GM23338 (cell line): ENCODE measurements around the gene CD63. TPM values are rescaled to one million over a fixed set of nuclear protein-coding genes. Genes with fewer than 3 reads are reported as not detected.

Experiments
- ATAC-seq: fragments of 200-7000 bp; cut with Tn5 transposase; 3 replicates; pipeline ENCODE4 v1.9.1; 2020
- DNase-seq: peaks from one replicate; pipeline ENCODE4 v3.0.0-alpha.2; 2015; ENCODE audit warnings: low spot score
- H2AFZ ChIP-seq: fragments of 200-600 bp; sonication (generic); 2 replicates; pipeline ENCODE4 v1.8.0; 2016; ENCODE audit warnings: antibody characterized with exemption, mild to moderate bottlenecking, moderate library complexity
- H3F3A ChIP-seq: fragments of 200-600 bp; sonication (generic); replicated peaks from 2 replicates; pipeline ENCODE4 v1.8.0; 2017; ENCODE audit warnings: antibody characterized with exemption, mixed run types, low read depth
- H3K27ac ChIP-seq: fragments of 200-600 bp; sonication (generic); 2 replicates; pipeline ENCODE4 v1.6.1; 2016; ENCODE audit warnings: low read depth
- H3K27me3 ChIP-seq: fragments of 200-600 bp; sonication (generic); 2 replicates; pipeline ENCODE4 v1.8.0; 2016; ENCODE audit warnings: mild to moderate bottlenecking, mixed run types, moderate library complexity; ENCODE audit not compliant: insufficient read depth
- H3K36me3 ChIP-seq: fragments of 200-600 bp; sonication (generic); 2 replicates; pipeline ENCODE4 v1.8.0; 2016; ENCODE audit warnings: mild to moderate bottlenecking; ENCODE audit not compliant: insufficient read depth
- H3K4me1 ChIP-seq: fragments of 200-600 bp; sonication (generic); 2 replicates; pipeline ENCODE4 v1.8.0; 2016; ENCODE audit warnings: mild to moderate bottlenecking, moderate library complexity; ENCODE audit not compliant: insufficient read depth
- H3K4me2 ChIP-seq: fragments of 200-600 bp; sonication (generic); 2 replicates; pipeline ENCODE4 v1.7.1; 2017; ENCODE audit warnings: mixed run types
- H3K4me3 ChIP-seq: fragments of 200-600 bp; sonication (generic); 2 replicates; pipeline ENCODE4 v1.6.1; 2016; ENCODE audit warnings: mixed run types
- H3K79me2 ChIP-seq: fragments of 200-600 bp; sonication (generic); replicated peaks from 2 replicates; pipeline ENCODE4 v1.8.0; 2017; ENCODE audit warnings: mild to moderate bottlenecking; ENCODE audit not compliant: insufficient read depth
- H3K9me2 ChIP-seq: fragments of 200-600 bp; sonication (generic); 2 replicates; pipeline ENCODE4 v1.8.0; 2017; ENCODE audit not compliant: insufficient read depth
- H4K20me1 ChIP-seq: fragments of 200-600 bp; sonication (generic); replicated peaks from 2 replicates; pipeline ENCODE4 v1.8.0; 2017; ENCODE audit warnings: mild to moderate bottlenecking; ENCODE audit not compliant: insufficient read depth
- H3K27ac Mint-ChIP-seq: 2 replicates; pipeline ENCODE4 v1.8.0; 2020; ENCODE audit warnings: inconsistent platforms, mild to moderate bottlenecking, moderate library complexity, mixed read lengths
- H3K27me3 Mint-ChIP-seq: 3 replicates; pipeline ENCODE4 v1.8.0; 2022; ENCODE audit warnings: low read depth, mild to moderate bottlenecking, moderate library complexity, mixed read lengths, inconsistent platforms; ENCODE audit not compliant: insufficient read depth, poor library complexity
- H3K36me3 Mint-ChIP-seq: 3 replicates; pipeline ENCODE4 v1.8.0; 2021; ENCODE audit warnings: low read depth, mild to moderate bottlenecking, inconsistent platforms, moderate library complexity, mixed read lengths
- H3K4me1 Mint-ChIP-seq: 3 replicates; pipeline ENCODE4 v1.8.0; 2020; ENCODE audit warnings: mild to moderate bottlenecking, inconsistent platforms, mixed read lengths
- H3K4me3 Mint-ChIP-seq: 3 replicates; pipeline ENCODE4 v1.8.0; 2021; ENCODE audit warnings: moderate library complexity, mild to moderate bottlenecking, inconsistent platforms, mixed read lengths
- H3K9me3 Mint-ChIP-seq: 3 replicates; pipeline ENCODE4 v1.8.0; 2020; ENCODE audit warnings: moderate library complexity, mild to moderate bottlenecking, inconsistent platforms, mixed read lengths
- CREB1 ChIP-seq: fragments of 250-450 bp; sonication (Bioruptor Pico); IDR thresholded peaks from 2 replicates; pipeline ENCODE4 v1.5.0; 2020; ENCODE audit warnings: low read depth, mild to moderate bottlenecking, moderate library complexity
- EZH2 ChIP-seq: fragments of 200-600 bp; sonication (generic); IDR thresholded peaks from one replicate; pipeline ENCODE4 v1.8.0; 2017; ENCODE audit warnings: antibody characterized with exemption, mild to moderate bottlenecking, low read depth; ENCODE audit not compliant: unreplicated experiment
- EZH2phosphoT487 ChIP-seq: fragments of 200-600 bp; sonication (generic); IDR thresholded peaks from one replicate; pipeline ENCODE4 v1.8.1; 2018; ENCODE audit warnings: antibody characterized with exemption; ENCODE audit not compliant: unreplicated experiment
- JUNB ChIP-seq: IDR thresholded peaks from one replicate; pipeline ENCODE4 v1.6.1; 2016; ENCODE audit warnings: antibody characterized with exemption; ENCODE audit not compliant: unreplicated experiment
- NANOG ChIP-seq: IDR thresholded peaks from 2 replicates; pipeline ENCODE4 v1.6.1; 2016; ENCODE audit warnings: antibody characterized with exemption, borderline replicate concordance
- POLR2AphosphoS5 ChIP-seq: IDR thresholded peaks from 2 replicates; pipeline ENCODE4 v1.6.1; 2016; ENCODE audit warnings: antibody characterized with exemption, low read depth
- STAT1 ChIP-seq: IDR thresholded peaks from one replicate; pipeline ENCODE4 v1.6.1; 2016; ENCODE audit warnings: antibody characterized with exemption; ENCODE audit not compliant: unreplicated experiment
- ZNF114 ChIP-seq: fragments of 250-450 bp; sonication (Bioruptor Pico); IDR thresholded peaks from 2 replicates; pipeline ENCODE4 v1.5.0; 2020; ENCODE audit warnings: mild to moderate bottlenecking, moderate library complexity
- ZNF331 ChIP-seq: fragments of 250-450 bp; sonication (Bioruptor Pico); IDR thresholded peaks from 2 replicates; pipeline ENCODE4 v1.5.0; 2020; ENCODE audit warnings: low read depth, mild to moderate bottlenecking, moderate library complexity
- polyA plus RNA-seq: library from polyadenylated mRNA; unstranded; fragments of >200 nt; fragmentation: Nextera tagmentation; extraction: Ambion mirVana; gene quantifications from 2 replicates; pipeline ENCODE4 v1.2.1, GENCODE V29; 2016
- total RNA-seq: library from RNA; depleted of rRNA; stranded (reverse); fragments of >200 nt; shearing (Covaris generic); gene quantifications from 2 replicates; pipeline ENCODE4 v1.2.3, GENCODE V29; 2014
- TF ChIP-seq, protein P1 (sequence below), 2 experiments: fragments of 200-600 bp in 1 of 2; sonication (generic) in 1 of 2; conservative IDR thresholded peaks; 2 replicates each; pipeline versions ENCODE4 v1.5.1 to v1.6.1; 2016 to 2017; ENCODE audit warnings: antibody characterized with exemption in 2 of 2, low read depth in 2 of 2, mild to moderate bottlenecking in 2 of 2, moderate library complexity in 1 of 2
- TF ChIP-seq, protein P2 (sequence below): IDR thresholded peaks from one replicate; pipeline ENCODE4 v1.6.1; 2018; ENCODE audit warnings: antibody characterized with exemption; ENCODE audit not compliant: unreplicated experiment
- TF ChIP-seq, protein P3 (sequence below): fragments of 250-450 bp; sonication (Bioruptor Pico); IDR thresholded peaks from 2 replicates; pipeline ENCODE4 v1.5.0; 2020; ENCODE audit warnings: mild to moderate bottlenecking, moderate library complexity
- TF ChIP-seq, protein P4 (sequence below): IDR thresholded peaks from 2 replicates; pipeline ENCODE4 v1.6.1; 2016; ENCODE audit warnings: antibody characterized with exemption

The CD63 gene
- total and polyA plus RNA-seq, 2 experiments from 2014 or later = 294 to 685 TPM

DNA sequence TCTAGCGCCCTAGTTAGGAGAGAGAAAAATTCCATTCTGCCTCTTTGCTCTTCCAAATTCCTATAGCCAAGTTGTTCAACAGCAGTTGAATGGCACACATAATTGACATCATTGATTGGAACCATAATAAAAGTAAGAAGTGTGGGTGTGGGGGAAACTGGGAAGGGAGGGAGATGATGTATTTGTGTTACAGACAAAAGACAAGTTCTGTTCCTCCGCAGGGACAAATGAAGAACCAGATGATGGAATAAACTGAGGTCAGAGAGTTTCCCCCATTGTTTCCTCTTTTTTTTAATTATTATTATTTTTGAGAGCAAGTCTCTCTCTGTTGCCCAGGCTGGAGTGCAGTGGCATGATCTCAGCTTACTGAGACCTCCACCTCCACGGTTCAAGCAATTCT lies 49.0 kb upstream of the CD63 start:
- no peaks in the 10 kb centered on the region for H3K9me2 ChIP-seq
- H3K4me3 ChIP-seq = no peak overlapping the region
- H3K79me2 ChIP-seq = peaks cover 28% of the 10 kb centered on the region
- no peaks in the 10 kb centered on the region for H3K4me1 Mint-ChIP-seq
- H3K36me3 ChIP-seq = peaks cover 25% of the 10 kb centered on the region
- H3K27ac ChIP-seq = no peak overlapping the region
- no peaks in the 10 kb centered on the region for H3K9me3 Mint-ChIP-seq
- H3K36me3 Mint-ChIP-seq = peaks cover 57% of the 10 kb centered on the region
- H4K20me1 ChIP-seq = peaks cover 13% of the 10 kb centered on the region; the same call in 1 of the 2 replicates
- DNase-seq (no peak), ATAC-seq (no peak)
- H3K27me3 Mint-ChIP-seq = peaks cover 1% of the 10 kb centered on the region
- 0 out of 2 replicates have a peak, but pooled peaks cover 2% of the 10 kb centered on the region for H3F3A ChIP-seq
- no peak overlapping the region for H3K4me2 ChIP-seq
- H3K27ac Mint-ChIP-seq = no peak overlapping the region; the same call in 1 of the 2 replicates
- no peak overlapping the region for H2AFZ ChIP-seq
- H3K4me3 Mint-ChIP-seq = no peak overlapping the region
- H3K27me3 ChIP-seq = no peaks in the 10 kb centered on the region
- no peaks in the 10 kb centered on the region for H3K4me1 ChIP-seq
- TF ChIP-seq NANOG (no peak), JUNB (no peak), EZH2phosphoT487 (no peak), ZNF114 (CRISPR knock-in tag) (no peak), CREB1 (CRISPR knock-in tag) (no peak), EZH2 (no peak), STAT1 (no peak), POLR2AphosphoS5 (no peak), ZNF331 (no peak)
- TF ChIP-seq, protein P1, sequence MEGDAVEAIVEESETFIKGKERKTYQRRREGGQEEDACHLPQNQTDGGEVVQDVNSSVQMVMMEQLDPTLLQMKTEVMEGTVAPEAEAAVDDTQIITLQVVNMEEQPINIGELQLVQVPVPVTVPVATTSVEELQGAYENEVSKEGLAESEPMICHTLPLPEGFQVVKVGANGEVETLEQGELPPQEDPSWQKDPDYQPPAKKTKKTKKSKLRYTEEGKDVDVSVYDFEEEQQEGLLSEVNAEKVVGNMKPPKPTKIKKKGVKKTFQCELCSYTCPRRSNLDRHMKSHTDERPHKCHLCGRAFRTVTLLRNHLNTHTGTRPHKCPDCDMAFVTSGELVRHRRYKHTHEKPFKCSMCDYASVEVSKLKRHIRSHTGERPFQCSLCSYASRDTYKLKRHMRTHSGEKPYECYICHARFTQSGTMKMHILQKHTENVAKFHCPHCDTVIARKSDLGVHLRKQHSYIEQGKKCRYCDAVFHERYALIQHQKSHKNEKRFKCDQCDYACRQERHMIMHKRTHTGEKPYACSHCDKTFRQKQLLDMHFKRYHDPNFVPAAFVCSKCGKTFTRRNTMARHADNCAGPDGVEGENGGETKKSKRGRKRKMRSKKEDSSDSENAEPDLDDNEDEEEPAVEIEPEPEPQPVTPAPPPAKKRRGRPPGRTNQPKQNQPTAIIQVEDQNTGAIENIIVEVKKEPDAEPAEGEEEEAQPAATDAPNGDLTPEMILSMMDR (conservative IDR thresholded peaks at IDR 0.05; ENCODE audit: low read depth in 2 of 2) = no peak
- TF ChIP-seq, protein P2, sequence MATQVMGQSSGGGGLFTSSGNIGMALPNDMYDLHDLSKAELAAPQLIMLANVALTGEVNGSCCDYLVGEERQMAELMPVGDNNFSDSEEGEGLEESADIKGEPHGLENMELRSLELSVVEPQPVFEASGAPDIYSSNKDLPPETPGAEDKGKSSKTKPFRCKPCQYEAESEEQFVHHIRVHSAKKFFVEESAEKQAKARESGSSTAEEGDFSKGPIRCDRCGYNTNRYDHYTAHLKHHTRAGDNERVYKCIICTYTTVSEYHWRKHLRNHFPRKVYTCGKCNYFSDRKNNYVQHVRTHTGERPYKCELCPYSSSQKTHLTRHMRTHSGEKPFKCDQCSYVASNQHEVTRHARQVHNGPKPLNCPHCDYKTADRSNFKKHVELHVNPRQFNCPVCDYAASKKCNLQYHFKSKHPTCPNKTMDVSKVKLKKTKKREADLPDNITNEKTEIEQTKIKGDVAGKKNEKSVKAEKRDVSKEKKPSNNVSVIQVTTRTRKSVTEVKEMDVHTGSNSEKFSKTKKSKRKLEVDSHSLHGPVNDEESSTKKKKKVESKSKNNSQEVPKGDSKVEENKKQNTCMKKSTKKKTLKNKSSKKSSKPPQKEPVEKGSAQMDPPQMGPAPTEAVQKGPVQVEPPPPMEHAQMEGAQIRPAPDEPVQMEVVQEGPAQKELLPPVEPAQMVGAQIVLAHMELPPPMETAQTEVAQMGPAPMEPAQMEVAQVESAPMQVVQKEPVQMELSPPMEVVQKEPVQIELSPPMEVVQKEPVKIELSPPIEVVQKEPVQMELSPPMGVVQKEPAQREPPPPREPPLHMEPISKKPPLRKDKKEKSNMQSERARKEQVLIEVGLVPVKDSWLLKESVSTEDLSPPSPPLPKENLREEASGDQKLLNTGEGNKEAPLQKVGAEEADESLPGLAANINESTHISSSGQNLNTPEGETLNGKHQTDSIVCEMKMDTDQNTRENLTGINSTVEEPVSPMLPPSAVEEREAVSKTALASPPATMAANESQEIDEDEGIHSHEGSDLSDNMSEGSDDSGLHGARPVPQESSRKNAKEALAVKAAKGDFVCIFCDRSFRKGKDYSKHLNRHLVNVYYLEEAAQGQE = no peak
- TF ChIP-seq, protein P3, sequence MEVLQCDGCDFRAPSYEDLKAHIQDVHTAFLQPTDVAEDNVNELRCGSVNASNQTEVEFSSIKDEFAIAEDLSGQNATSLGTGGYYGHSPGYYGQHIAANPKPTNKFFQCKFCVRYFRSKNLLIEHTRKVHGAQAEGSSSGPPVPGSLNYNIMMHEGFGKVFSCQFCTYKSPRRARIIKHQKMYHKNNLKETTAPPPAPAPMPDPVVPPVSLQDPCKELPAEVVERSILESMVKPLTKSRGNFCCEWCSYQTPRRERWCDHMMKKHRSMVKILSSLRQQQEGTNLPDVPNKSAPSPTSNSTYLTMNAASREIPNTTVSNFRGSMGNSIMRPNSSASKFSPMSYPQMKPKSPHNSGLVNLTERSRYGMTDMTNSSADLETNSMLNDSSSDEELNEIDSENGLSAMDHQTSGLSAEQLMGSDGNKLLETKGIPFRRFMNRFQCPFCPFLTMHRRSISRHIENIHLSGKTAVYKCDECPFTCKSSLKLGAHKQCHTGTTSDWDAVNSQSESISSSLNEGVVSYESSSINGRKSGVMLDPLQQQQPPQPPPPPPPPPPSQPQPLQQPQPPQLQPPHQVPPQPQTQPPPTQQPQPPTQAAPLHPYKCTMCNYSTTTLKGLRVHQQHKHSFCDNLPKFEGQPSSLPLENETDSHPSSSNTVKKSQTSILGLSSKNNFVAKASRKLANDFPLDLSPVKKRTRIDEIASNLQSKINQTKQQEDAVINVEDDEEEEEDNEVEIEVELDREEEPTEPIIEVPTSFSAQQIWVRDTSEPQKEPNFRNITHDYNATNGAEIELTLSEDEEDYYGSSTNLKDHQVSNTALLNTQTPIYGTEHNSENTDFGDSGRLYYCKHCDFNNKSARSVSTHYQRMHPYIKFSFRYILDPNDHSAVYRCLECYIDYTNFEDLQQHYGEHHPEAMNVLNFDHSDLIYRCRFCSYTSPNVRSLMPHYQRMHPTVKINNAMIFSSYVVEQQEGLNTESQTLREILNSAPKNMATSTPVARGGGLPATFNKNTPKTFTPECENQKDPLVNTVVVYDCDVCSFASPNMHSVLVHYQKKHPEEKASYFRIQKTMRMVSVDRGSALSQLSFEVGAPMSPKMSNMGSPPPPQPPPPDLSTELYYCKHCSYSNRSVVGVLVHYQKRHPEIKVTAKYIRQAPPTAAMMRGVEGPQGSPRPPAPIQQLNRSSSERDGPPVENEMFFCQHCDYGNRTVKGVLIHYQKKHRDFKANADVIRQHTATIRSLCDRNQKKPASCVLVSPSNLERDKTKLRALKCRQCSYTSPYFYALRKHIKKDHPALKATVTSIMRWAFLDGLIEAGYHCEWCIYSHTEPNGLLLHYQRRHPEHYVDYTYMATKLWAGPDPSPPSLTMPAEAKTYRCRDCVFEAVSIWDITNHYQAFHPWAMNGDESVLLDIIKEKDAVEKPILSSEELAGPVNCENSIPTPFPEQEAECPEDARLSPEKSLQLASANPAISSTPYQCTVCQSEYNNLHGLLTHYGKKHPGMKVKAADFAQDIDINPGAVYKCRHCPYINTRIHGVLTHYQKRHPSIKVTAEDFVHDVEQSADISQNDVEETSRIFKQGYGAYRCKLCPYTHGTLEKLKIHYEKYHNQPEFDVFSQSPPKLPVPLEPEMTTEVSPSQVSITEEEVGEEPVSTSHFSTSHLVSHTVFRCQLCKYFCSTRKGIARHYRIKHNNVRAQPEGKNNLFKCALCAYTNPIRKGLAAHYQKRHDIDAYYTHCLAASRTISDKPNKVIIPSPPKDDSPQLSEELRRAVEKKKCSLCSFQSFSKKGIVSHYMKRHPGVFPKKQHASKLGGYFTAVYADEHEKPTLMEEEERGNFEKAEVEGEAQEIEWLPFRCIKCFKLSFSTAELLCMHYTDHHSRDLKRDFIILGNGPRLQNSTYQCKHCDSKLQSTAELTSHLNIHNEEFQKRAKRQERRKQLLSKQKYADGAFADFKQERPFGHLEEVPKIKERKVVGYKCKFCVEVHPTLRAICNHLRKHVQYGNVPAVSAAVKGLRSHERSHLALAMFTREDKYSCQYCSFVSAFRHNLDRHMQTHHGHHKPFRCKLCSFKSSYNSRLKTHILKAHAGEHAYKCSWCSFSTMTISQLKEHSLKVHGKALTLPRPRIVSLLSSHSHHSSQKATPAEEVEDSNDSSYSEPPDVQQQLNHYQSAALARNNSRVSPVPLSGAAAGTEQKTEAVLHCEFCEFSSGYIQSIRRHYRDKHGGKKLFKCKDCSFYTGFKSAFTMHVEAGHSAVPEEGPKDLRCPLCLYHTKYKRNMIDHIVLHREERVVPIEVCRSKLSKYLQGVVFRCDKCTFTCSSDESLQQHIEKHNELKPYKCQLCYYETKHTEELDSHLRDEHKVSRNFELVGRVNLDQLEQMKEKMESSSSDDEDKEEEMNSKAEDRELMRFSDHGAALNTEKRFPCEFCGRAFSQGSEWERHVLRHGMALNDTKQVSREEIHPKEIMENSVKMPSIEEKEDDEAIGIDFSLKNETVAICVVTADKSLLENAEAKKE = no peak
- TF ChIP-seq, protein P4, sequence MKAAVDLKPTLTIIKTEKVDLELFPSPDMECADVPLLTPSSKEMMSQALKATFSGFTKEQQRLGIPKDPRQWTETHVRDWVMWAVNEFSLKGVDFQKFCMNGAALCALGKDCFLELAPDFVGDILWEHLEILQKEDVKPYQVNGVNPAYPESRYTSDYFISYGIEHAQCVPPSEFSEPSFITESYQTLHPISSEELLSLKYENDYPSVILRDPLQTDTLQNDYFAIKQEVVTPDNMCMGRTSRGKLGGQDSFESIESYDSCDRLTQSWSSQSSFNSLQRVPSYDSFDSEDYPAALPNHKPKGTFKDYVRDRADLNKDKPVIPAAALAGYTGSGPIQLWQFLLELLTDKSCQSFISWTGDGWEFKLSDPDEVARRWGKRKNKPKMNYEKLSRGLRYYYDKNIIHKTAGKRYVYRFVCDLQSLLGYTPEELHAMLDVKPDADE = no peak
